Cardiac septum (tissue), 1 donor: Measurements from ENCODE around the gene OR5AR1. TPM values are rescaled to one million over a fixed set of nuclear protein-coding genes. Genes with fewer than 3 reads are reported as not detected.
"Not testable (repeated sequence)": the region's sequence is repeated elsewhere in the genome, so short reads cannot be mapped to it uniquely, and the experiment has no call there.

ENCODE experiments used
- DNase-seq: peaks from one replicate; pipeline ENCODE4 v3.0.0-alpha.2; 2020; ENCODE audit warnings: low spot score
- intact Hi-C: fragments of 100-400 bp; cut with DNase I; formaldehyde crosslinking; loops from one replicate; pipeline ENCODE4 v1.14.0; 2022
- long read RNA-seq: library from polyadenylated mRNA; unstranded; transcript quantifications from one replicate; pipeline ENCODE4 v2.0.0, GENCODE V29; 2021
- total RNA-seq: library from RNA; stranded (reverse); fragmentation: NEBNext Ultra II Directional; extraction: Animal tissue kit (Norgen Biotek cat#: 25700); gene quantifications from one replicate; pipeline ENCODE4 v1.2.1, GENCODE V29; 2021
- donor health status: DM: no; HTN: no; CAD: no.

OR5AR1 gene
- total RNA-seq = not detected
- long read RNA-seq = 0 reads

DNA sequence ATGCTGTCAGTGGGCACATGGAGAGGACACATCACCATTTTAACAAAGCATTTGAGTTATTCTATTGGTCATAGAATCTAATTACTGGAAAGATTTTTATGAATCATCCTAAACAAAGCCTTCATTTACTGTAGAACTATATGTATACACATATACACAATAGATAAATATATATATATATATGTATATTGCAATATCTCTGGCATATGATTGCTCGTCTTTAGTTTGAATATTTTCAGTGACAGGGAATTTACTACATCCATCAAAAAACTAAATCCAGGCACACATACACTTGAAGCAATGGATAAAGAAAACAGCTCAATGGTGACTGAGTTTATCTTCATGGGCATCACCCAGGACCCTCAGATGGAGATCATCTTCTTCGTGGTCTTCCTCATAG, at the start of gene OR5AR1:
OR5AR1 (plus strand) TSS at position 301 of the 400 bp plus-strand sequence; CDS start at position 301, 0 bp downstream.
- intact Hi-C loops = no loop called here

DNA sequence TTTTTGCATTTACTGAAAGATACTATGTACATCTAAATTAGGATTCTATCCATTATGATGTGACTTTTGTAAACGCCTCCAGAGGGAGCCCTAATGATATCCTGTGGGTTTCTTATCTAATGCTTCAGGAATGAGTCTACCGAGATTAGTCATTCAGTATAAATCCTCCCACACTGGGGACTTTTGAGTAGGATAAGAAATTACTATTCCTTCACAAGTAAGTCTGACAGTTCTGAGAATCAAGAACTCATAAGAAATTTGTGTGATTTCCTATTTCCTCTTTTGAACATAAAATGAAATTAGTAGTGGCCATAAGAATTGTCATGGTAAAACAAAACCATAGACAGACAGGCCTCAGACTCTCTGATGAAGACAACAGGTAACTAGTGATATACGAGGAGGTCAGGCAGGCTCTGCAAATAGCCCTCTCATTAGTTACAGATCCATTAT, 38.8 kb upstream of the OR5AR1 start:
- intact Hi-C loops = loop anchor here (10.0 kb wide), 1 partner anchor 160 kb away; no protein-coding TSS in a partner anchor
- no peak for DNase-seq

More for the DNA sequence above, at the start of gene OR5AR1:
- no peak for DNase-seq

DNA sequence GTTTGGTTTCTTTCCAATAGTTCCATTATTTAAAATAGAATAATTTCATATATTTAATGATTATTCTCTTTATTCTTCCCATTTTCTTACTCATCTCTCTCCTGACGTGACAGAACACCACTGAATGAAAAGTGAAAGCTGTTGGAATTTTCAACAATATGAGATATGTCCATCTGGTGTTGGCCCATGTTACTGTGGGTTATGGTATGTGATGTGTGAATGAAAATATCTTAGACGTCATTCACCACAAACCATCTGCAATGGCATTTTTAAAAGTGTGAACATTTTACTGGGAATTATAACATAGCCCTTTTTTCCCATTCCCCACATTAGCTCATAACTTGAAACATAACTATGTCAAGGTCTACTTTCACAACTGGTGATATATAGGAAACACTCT, 37.5 kb upstream of the OR5AR1 start:
- no peak for DNase-seq
- intact Hi-C loops = loop anchor here (10.0 kb wide), 1 partner anchor 159 kb away; no protein-coding TSS in a partner anchor

DNA sequence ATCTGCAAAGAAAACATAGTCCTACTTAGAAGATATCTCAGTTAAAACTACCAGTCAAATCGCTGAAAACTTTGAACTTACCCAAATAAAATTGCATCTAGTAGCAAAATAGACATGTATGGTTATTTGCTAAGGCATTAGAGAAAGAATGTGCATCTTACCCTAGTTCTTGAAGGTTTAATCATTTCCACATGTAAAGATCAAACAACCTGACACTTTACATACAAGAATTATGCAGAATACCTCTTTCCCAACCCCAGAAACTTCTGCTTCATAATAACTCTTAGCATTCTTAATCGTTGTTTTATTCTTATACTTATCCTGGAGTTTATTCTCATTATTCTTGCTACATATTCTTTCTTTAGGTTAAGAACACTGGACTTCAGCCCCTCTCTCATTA, 31.2 kb upstream of the OR5AR1 start:
- DNase-seq = no peak
- intact Hi-C loops = no loop called here

DNA sequence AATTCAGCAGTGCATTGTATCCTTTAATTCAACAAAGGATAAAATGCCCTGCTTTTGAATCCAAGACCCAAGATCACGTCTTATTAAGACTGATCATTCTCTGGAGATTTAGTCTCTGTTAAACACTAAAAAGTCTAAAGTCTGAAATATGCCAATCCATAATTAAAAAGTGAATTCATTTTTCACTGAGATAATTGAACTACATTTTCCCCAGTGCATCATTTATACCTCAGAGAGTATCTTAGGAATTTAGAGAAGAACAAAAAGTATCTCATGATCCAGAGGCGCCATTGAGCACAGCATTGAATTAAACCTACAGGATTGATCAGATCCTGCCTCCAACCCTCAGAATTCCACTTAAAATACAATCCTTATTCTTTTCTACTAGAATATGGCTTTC, 26.6 kb upstream of the OR5AR1 start:
- intact Hi-C loops = no loop called here
- no peak for DNase-seq

DNA sequence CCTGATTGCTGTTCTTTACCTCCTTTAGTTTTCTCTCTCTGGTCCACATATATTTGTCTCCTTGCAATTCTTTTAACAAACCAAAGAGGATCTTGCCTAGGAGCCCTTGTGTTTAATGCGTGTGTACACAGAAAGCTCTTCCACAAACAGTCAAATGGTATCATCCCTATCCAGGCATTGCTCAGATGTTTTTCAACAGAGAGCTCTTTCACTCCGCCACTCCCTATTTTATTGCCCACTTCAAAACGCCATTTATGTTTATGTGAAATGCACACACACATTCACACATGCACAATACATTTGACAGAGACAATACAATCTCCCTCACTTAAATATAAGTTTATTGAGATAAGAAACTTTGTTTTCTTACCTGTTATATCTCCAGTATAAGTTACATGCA, 26.0 kb upstream of the OR5AR1 start:
- DNase-seq = no peak
- intact Hi-C loops = no loop called here

DNA sequence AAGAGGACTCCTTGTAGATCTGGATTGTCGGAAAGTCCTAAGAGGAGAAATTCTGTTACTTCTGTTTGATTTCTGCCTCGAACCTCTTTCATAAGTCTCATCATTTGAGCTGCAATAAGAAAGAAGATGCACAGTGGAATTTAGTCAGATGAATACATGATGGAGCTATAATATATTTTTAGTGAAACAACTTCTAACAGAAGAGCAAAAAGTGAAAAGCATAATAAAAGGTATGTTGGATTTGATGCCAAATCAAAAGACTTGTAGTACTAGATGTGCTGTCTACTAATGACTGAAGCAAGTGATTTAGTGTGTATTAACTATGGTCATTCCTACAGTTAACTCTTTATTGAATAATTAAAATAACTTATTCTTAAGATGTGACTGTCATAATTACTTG, 21.1 kb upstream of the OR5AR1 start, which contains the start of gene OR5AP2:
OR5AP2 (minus strand) TSS at position 101 of the 400 bp plus-strand sequence; CDS start at position 101, 0 bp downstream.
- intact Hi-C loops = no loop called here

DNA sequence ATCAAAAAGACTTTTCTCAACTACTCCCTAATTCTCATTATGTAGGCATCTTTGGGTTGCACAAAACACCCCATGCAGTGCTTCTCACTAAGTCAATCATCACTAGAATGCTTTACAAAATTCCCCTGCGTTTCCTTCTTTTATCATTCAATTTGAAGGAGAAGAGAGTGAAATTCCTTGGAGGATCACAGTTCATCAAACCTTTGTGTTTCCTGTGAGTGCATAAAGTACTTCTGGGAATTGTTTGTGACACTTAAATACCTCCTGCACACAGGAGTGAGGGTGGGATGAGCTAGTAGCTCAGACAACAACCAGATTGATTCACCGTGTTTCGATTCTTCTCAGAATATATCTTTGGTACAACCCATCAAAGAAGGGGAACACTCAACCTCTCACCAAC, 3.7 kb upstream of the OR5AR1 start:
- DNase-seq = no peak
- intact Hi-C loops = no loop called here

More for the DNA sequence above, 21.1 kb upstream of the OR5AR1 start, which contains the start of gene OR5AP2:
- no peak for DNase-seq

DNA sequence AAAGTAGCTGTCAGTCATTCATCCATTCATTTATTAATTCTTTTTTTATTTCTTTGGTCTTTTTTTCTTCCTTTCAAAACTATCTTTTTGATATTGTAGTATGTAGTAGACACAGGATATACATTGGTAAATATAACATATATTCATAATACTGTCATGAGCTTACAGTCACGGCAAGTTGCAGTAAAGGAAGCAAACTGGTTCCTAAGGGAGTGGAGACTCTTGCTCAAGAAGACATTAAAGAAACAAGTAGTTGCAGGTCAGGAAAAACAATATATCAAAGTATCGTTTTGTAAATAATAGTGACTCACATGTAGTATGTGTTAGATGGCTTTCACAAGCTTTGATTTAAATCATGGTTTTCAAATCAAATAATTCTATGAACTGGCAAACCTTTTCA, 7.5 kb downstream of the OR5AR1 start:
- DNase-seq = no peak
- intact Hi-C loops = no loop called here

DNA sequence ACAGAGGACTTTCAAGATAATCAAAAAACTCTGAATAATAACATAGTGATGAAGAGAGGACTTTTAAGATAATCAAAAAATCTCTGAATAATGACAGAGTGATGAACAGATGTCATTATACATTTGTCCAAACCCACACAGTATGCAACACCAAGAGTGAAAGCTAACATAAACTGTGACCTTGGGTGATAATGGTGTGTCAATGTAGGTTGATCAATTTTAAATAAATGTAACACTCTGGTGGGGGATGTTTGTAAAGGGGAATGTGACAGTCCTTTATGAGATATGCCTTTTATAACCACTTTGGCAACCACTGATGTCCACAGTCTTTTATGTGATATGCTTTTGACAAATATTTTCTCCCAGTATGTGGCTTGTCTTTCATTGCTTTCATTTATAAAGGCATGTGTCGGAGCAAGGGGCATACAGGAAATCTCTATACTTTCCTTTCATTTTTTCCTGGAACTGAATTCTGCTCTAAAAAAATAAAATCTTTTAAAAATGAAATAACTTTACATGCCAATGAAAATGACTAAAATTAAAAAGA, 25.1 kb downstream of the OR5AR1 start:
- intact Hi-C loops = no loop called here
- no peak for DNase-seq

DNA sequence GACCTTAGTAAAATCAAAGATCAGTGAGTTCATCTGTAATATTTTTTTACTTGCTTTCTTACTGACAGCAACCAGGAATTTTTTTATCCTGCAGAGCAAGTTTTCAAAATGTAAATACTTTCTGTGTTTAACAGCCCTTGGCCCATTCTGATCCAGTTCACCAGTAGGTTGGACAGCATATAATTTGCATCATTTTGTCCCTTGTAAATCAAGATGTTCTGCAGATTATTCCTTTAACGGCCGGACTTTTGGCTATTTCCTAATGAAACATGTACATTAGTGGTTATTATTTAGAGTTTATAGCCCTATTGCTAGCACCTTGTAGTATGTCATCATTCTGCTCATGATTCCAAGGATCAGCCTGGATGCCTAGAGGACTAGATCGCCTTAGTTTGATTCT, 27.7 kb downstream of the OR5AR1 start:
- DNase-seq, intact Hi-C loops: not testable (repeated sequence)

DNA sequence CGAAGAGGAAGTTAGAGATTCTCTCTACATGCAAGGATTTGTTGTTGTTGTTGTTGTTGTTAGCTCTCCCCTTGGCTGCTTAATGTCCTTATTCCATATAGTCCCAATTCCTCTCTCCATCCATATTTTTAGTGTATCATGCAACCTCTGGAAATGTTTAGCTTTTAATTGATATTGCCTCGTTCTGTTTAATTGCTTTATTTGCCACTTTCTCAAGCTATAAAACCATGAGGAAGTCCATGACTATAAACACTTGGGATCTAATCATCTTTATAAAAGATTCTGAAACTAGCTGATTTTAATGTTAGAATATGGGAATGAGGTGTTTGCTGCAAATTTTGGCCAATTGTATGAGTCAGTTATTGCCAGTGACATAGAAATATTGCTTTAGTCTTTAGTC, 29.9 kb downstream of the OR5AR1 start:
- intact Hi-C loops = no loop called here
- DNase-seq = no peak

DNA sequence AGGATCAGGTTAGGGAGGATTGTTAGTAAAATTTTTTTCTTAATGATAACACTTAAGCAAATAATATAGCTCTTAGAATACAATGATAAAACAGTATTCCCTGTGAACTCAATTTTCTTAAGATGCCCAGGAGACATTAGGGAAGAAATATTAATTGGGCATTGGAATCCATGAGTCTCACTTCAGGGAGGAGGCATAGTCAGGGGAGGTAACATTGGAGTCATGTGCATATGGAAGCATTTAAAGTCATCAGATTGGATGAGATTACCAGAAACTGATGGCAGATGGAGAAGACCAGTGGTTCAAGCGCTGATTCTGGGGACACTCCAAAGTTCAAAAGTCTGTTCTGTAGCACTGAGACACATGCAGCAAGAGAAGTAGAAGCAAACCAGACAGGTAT, 35.3 kb downstream of the OR5AR1 start, which contains the start of gene OR9G1:
OR9G1 (plus strand) TSS at position 301 of the 400 bp plus-strand sequence. CDS start 1,293 bp downstream, outside the sequence.
- DNase-seq = no peak
- intact Hi-C loops = no loop called here

DNA sequence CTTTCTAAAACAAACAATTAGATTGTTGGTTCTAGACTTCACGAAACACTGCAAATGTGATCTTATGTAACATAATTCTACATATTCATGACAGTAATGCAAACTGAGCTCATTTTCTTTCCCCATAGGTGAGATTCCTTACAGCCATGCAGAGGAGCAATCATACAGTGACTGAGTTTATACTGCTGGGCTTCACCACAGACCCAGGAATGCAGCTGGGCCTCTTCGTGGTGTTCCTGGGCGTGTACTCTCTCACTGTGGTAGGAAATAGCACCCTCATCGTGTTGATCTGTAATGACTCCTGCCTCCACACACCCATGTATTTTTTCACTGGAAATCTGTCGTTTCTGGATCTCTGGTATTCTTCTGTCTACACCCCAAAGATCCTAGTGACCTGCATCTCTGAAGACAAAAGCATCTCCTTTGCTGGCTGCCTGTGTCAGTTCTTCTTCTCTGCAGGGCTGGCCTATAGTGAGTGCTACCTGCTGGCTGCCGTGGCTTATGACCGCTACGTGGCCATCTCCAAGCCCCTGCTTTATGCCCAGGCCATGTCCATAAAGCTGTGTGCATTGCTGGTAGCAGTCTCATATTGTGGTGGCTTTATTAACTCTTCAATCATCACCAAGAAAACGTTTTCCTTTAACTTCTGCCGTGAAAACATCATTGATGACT, 36.9 kb downstream of the OR5AR1 start:
- no peak for DNase-seq
- intact Hi-C loops = no loop called here

DNA sequence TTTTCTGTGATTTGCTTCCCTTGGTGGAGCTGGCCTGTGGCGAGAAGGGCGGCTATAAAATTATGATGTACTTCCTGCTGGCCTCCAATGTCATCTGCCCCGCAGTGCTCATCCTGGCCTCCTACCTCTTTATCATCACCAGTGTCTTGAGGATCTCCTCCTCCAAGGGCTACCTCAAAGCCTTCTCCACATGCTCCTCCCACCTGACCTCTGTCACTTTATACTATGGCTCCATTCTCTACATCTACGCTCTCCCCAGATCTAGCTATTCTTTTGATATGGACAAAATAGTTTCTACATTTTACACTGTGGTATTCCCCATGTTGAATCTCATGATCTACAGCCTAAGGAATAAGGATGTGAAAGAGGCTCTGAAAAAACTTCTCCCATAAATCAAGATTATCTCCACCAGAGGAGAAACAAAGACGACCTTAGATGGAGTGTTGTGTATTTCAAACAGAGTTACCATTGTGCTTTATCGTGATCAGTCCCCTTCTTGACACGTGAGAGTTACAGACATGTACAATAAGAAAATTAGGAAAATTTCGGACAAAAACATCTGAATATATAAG, 37.5 kb downstream of the OR5AR1 start:
- no peak for DNase-seq
- intact Hi-C loops = no loop called here

DNA sequence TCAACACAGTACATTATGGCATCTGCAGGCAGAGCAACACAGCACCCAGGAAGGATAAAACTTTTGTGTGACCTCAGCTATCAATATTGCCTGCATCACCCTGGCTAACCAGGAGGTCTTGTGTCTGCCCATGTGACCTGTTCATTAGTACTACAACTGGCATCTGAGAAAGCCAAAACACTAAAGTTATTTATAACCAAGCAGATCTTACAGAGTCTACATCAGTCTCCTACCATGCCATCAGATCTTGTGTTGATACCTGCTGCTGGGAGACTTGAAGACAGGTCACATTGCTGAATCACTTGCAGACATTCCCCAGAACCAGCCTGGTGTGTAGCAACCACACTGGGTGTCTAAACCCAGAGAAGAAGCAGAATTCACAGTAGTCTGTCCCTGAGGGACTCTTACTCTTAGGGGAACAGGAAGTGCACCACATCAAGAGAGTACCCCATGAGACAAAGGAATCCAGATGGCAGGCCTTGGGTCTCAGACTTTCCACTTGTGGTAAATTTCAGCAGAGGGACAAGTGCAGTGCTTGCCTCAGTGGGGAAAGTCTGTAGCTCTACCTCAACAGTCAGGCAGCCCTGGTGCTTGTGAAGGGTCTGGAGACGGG, 42.4 kb downstream of the OR5AR1 start:
- intact Hi-C loops = no loop called here
- DNase-seq = no peak

DNA sequence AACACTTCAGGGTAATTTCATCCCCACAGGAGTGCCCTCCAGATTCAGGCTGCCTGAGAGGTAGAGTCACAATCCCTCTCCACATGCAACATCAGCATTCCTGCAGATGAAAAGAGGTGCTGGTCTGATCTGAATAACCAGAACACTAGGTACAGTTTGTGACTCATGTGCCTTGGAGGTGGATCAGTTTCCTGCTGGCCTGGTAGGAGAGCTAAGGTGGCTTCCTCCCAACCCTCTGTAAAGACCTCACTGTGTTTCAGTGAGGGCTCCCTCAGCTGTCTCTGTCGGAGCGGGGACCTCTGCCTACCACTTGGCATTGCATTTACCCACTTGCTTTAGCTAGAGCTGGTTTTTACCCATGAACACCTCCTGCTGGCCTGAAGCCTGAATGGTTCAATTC, 43.0 kb downstream of the OR5AR1 start:
- intact Hi-C loops = no loop called here
- no peak for DNase-seq

DNA sequence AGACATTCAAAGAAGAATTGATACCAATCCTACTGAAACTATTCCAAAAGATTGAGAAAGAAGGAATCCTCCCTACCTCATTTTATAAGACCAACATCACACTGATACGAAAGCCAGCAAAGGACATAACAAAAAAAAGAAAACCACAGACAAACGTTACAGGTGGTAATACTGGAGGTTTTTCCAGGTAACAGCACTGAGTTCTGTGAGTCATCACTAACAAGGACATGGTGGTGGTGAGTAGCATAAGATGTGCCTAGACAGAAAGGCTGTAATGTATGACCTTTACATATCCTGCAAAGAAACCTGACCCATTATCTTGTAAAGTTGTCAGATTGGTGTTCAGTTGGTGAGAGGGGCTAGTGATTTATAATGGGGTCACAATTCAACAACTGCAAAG, 50.7 kb downstream of the OR5AR1 start:
- no peak for DNase-seq
- intact Hi-C loops = no loop called here
